ENCODE data around the gene NPC2.
A peak's percentile ranks its signal among the peaks of the same experiment; 100 is the strongest.
"Not testable (repeated sequence)": the region's sequence is repeated elsewhere in the genome, so short reads cannot be mapped to it uniquely, and the experiment has no call there.

The NPC2 gene

GRCh38 chr14:74469548-74470518 lies 23.3 kb downstream of the NPC2 start:
- no peak for DNase-seq (ENCODE audit: low spot score)

GRCh38 chr14:74468513-74468912 lies 24.6 kb downstream of the NPC2 start:
- DNase-seq (ENCODE audit: low spot score), result no peak

GRCh38 chr14:74465335-74465734 lies 27.8 kb downstream of the NPC2 start:
- DNase-seq (ENCODE audit: low spot score), result no peak

DNA sequence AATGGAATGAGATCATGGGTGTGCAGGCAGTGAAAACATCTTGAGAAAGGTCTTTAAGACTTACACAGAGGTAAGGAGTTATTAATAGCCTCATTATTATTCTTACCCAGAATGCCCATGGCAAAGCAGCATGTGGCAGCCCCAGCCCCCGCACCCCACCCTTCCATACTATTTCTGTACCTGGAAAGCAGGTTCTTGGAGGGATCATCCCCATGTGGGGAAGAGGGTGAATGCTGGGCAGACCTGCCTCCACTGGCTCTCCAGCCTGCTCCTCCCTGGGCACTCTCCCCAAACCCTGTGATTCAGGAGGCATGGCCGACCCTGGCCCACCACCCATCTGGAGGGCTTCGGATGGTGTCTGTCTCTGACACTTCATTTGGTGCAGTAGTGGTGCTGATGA lies 28.3 kb downstream of the NPC2 start:
- DNase-seq (ENCODE audit: low spot score), result no peak

GRCh38 chr14:74463697-74464096 lies 29.4 kb downstream of the NPC2 start:
- DNase-seq (ENCODE audit: low spot score), result no peak

GRCh38 chr14:74462993-74463392 lies 30.1 kb downstream of the NPC2 start:
- no peak for DNase-seq (ENCODE audit: low spot score)

- no peak for DNase-seq (ENCODE audit: low spot score)
These were observed 33.1 kb downstream of the NPC2 start for GRCh38 chr14:74459976-74460375.

GRCh38 chr14:74459289-74459946 lies 33.7 kb downstream of the NPC2 start:
- peak; percentile 37 for DNase-seq (ENCODE audit: low spot score)

DNA sequence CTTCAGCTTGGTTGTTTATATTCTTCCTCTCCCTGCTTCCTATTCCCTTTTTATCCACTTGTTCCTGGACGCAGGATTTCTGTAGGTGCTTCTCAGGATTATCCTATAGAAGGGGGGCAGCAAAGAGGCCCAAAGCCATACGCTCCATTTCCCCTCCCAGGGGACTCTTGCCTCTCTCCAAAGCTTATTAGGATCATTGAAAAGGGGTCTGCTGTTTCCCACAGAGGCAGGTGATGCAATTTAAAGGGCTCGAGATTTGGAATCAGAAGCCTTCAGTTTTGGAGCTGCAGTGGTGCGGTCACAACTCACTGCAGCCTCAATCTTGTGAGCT lies 35.6 kb downstream of the NPC2 start:
- no peak for DNase-seq (ENCODE audit: low spot score)

- no peak for DNase-seq (ENCODE audit: low spot score)
These were observed 36.2 kb downstream of the NPC2 start for GRCh38 chr14:74456684-74457564.

DNA sequence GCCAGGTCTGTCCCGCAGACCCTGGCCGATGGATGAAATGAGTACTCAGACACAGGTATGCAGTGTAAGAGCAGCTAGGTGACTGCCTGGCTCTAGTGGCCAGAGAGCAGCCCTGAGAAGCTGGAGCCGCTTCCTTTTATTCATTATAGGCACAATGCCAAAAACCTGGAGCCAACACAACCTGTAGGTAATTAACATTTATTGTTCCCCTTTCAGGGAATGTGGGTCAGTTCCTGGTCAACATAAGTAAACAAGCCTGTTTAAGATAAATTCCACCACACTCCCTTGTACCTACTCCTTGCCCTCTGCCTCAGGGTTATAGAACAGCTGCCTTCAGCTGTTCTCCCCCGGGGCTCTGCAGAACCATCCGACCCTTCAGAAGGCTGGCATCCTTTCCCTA lies 38.7 kb downstream of the NPC2 start:
- DNase-seq (ENCODE audit: low spot score), result not testable (repeated sequence)

DNA sequence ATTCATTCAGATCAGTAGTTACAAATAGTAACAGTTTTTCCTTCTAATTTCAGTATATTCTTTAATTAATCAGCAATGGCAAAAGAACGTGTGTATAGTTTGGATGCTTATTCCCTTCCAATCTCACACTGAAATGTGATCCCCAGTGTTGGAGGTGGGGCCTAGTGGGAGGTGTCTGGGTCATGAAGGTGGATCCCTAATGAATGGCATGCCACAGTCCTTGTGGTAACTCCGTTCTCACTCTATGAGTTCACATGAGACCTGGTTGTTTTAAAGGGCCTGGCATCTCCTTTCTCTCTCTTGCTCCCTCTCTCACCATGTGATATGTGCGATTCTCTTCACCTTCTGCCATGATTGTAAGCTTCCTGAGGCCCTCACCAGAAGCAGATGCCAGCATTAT lies 48.2 kb downstream of the NPC2 start:
- no peak for DNase-seq (ENCODE audit: low spot score)

DNA sequence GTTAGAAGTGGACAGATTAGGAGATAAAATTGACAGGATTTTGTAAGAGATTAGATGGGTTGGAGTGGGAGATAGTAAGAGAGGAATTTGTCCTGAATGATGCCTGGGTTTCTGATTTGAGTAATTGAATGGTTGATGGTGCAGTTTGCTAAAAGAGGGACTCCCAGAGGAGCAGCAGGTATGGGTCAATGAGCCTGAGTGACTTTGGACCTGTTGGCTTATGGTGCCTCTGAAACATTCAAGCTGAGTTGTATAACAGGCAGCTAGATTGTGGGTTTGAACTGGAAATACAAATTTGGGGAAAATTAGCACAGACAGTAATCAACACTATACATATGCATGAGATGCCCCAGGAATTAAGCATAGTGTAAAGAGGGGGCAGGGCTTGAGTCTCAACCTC lies 50.3 kb downstream of the NPC2 start:
- DNase-seq (ENCODE audit: low spot score), result no peak

DNA sequence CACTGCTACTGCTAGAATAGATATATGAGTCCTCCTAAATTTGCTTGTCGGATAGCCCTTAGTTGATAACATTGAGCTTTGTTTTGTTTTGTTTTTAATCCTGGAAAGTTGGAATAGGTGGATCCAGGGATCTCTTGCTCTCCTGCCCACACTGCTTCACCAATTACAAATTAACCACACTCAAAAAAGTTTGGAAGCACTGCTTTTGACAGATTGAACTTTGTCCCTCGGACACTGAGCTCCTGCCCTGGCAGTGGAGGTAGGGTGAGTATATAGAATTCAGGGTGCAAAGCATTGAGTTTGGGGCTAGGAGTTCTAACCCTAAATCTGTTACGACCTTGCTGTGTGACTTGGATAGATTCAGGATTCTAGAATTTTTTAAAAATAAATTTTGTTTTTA lies 52.0 kb downstream of the NPC2 start:
- DNase-seq (ENCODE audit: low spot score), result no peak

GRCh38 chr14:74438351-74438915 lies 54.7 kb downstream of the NPC2 start:
- no peak for DNase-seq (ENCODE audit: low spot score)

GRCh38 chr14:74437496-74438053 lies 55.5 kb downstream of the NPC2 start:
- DNase-seq (ENCODE audit: low spot score), result no peak

DNA sequence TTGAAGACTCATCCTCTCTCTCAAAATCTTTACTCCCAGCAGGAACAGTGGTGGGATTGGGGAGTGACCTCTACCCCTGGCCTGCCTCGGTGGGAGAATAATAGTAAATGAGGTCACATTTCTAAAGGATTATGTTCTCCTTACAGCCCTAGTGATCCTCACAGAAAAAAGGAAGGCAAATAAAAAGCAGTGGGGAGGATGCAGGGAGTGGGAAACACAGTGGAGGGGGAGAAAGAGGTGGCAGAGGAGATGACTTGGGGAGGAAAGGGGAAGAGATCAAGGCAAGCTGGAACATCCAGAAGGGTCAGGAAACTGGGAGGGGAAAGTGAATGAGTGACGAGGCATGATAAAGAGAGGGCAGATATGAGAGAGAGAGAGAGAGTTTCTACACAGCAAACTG lies 58.8 kb downstream of the NPC2 start:
- DNase-seq (ENCODE audit: low spot score), result no peak

DNA sequence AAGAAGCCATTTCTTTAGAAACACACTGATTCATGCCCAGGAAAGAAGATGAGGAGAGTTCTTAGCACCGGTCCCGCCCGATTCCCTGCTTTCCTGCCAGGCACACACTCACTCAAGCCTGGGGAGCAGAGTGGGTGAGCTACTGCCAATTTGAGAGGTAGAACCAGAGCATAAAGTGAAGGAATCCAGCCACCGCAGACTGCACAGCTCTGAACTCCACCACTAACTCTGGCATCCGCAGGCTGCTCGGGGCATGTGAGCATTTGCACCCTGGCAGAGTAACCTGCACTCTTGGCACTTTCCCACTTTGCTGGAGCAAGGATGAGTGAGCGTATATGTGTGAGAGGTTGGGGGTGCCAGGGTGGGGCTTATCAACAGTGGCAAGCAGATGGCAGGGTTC lies 63.1 kb downstream of the NPC2 start:
- DNase-seq (ENCODE audit: low spot score), result no peak

Data from hematopoietic multipotent progenitor cell treated with erythropoietin and hydrocortisone succinate and interleukin-3 and kit ligand, for 15 days (in vitro differentiated cells).